Activated T-helper 1 cell treated with anti-CD3 and anti-CD28 coated beads, Interleukin-2, amount 50 U/mL, for 16 hours (primary cell): ENCODE measurements around the gene RBM44.
"Not testable (repeated sequence)": the region's sequence is repeated elsewhere in the genome, so short reads cannot be mapped to it uniquely, and the experiment has no call there.

Experiments
- DNase-seq, 2 donors: peaks; one replicate each; pipeline ENCODE4 v3.0.0-alpha.2; 2020; ENCODE audit warnings: low read depth in 1 of 2, low spot score in 1 of 2

Gene RBM44

DNA sequence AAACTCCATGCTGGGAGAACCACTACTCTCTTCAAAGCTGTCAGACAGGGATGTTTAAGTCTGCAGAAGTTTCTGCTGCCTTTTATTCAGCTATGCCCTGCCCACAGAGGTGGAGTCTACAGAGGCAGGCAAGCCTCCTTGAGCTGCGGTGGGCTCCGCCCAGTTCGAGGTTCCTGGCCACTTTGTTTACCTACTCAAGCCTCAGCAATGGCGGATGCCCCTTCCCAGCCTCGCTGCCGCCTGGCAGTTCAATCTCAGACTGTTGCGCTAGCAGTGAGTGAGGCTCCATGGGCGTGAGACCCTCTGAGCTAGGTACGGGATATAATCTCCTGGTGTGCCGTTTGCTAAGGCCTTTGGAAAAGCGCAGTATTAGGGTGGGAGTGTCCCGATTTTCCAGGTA lies 50.4 kb downstream of the RBM44 start:
- DNase-seq, result not testable (repeated sequence)

DNA sequence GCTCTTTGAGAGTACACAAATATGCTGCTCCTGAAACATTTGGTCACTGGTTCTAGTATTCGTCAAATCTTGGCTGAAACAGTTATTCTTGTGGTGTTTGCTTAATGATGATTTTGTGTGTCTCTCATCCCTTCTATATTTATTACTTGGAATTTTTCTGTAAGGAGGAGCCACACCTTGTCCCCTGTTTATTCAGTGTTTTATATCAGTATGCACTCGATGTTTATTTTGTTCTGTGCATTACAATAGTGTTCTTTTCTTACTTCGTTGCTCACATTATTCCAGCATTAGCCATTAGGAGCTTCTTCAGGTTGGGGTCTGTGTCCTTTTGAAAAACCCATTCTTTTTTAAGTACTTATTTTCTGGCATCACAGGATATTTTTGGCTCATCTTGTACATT lies 55.7 kb downstream of the RBM44 start:
- DNase-seq, result no peak

DNA sequence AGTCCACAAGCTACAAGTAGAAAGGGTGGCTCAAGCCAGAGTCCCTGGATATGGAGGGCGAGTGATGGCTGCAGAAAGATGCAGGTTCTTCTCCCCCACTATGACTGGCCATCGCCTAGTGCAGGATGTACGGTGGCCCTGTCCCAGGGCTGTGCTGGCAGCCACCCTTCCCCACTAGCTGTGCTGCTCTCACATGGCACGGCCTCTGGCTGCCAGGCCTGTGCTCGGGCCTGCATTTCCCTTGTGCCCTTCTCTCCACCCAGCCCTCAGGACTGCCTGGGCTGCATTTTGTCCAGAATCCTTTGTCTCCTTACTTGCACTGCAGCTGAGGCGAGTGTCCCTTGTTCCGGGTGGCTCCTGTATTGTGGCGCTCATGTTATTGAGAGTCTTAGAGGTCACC lies 59.2 kb downstream of the RBM44 start:
- DNase-seq, result no peak

DNA sequence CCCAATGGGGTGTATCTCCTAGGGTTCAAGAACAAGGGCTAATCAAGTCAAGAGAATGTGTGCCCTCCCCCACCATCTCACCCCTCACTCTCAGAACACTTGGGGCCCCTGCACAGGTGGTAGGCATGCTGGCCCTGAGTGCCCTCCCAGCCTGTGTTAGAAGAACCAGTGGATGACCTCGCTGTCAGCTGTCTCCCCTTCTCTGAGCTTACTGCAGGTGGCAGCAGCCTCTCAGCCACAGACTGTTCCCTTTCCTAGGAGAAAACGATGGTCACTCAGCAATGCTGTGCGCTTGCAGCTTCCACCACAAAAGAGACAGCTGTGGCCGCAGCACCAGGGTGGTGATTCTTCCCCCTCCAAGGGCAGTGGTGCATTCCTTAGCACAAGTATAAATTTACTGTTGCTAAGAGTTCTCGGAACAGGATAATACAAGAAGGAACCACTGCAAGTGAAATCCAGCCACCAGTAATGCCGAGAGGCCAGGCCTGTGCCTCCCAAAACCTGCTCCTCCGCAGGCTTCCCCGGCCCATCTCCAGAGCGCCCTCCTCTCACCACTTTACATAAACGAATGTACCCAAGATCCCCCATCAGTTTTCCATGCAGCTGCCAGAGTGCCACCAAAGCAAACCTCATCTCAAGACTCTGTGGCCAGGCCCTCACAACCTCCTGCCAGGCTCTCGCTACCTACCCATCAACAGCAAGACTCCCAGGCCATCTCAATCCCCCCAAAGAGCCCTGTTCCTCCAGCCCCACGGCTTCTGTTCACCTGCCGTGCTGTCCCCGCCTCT lies 59.9 kb downstream of the RBM44 start:
- no peak for DNase-seq

DNA sequence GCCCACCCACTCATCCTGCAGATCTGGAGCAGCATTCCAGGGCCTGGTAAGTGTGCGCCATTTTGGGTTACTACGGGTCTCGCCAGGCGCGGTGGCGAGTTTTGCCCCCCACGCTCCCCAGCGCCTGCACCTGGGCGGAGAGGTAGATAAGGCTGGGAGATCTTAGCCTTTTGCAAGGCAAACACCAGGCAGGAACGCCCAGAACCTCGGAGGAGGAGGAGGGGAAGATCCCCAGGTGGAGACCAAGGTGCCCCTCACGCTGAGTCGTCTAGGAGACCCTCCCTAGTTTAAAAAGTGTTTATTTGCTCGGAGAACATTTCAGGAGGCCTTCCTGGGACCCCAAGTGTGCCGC lies 60.5 kb downstream of the RBM44 start:
- DNase-seq, result no peak

DNA sequence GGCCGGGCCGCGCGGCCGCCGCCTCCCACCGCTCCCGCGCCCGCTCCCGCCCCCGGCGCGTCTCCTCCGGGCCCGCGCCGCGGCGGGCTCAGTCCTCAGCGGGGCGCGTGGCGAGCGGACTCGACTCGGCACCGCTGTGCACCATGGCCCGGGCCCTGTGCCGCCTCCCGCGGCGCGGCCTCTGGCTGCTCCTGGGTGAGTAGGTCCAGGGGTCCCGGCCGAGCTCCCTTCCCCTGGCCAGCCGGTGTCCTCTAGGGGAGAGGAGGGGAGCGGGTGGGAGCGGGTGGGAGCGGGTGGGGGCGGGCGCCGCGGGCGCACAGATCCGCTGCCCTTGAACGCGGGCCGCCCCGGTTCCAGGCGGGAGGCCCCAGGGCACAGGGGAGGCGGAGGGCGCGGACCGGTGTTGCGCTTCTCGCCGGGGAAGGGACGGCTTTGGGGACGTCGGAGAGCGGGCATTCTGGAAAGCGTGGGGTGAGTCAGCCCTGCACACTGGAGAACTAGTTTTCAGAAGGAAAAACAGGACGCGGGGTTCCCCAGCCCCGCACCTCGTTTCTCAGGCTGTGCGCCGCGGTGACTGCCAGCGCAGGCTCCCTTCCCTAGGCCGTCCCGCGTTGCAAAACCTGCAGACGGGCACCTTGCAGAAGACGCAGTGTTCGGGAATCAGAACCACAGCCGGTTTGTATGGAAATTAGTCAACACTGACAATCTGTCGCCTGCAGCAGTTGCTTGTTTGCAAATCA lies 61.1 kb downstream of the RBM44 start, which contains the start of gene RAMP1:
Gene RAMP1 (plus strand): TSS at position 91 of the 740 bp plus-strand sequence. CDS start 53 bp downstream, at position 144.
- DNase-seq, result no peak

DNA sequence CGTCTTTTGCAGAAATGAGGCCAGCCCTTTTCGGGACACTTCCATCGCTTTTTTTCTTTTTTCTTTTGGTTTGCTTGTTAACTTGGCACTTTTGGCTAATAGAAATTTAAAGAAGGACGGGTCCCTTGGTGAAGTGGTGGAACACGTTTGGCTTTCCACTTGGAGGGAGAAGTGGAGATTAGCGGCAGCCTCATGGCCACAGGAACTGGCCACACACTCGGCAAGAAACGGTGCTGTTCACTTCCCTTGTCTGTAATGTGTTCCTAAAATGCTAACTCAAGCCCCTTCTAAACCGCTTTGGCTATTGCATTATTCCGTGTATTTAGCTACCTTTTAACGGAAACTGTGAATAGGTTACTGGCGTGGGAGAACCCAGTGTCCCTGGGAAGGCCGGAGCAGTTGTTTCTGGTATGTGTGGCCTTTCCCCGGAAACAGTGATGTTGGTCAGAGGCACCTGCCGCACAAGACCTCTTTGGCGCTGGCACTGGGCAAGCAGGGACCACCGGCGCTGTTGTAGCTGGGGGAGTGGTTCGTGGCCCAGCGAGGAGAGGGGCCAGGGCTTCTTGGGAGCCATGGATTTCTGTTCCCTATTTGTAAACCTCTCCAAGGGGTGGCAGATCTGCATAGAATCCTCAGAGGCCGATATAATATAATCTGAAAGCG lies 61.8 kb downstream of the RBM44 start:
- DNase-seq, result no peak

DNA sequence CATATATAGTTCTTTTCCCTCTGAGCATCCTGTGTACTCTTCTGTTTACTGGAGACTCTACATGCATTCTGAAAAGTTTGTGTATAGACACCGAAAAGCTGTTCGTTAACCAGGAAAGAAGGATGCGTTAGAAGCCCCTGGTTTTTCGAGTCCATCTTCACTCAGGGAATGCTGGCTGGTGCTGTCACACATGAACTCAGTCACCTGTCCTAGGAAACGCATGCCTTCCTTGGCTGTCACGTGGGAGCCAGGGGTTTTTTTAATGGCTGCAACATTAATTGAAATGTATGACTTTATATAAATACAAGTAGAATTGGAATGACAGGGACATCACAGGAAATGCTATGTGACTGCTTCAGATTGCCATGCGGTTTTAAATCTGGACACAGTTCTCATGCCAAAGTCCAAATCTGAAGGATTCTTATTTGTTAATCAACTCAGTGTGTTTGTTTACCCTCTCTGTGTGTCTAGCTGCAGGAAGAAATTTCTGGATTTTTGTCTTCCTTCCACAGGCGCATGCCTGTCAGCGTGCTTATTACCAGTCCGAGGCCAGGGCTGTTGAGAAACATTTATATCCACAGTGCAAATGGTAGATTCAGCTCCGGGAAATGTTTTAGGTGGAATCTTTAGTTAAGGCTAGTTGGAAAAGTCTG lies 63.4 kb downstream of the RBM44 start:
- DNase-seq, result no peak

DNA sequence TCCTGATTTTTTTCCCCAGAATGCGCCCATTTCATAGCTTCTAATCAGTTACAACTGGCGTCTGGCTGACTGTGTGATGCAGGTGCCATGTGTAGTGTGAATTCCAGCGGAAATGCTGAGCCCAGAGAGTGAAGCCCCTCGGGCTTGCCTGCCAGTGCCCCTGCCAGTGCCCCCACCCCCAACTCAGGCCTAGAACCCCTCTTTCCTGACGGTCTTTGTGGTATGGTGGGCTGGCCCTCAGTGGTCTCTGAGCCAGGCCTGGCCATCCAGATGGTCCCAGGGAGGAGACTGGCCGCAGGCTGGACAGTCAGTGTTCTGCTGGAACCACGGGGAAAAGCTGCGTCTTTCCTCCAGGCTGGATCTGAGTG lies 63.9 kb downstream of the RBM44 start:
- DNase-seq, result no peak

DNA sequence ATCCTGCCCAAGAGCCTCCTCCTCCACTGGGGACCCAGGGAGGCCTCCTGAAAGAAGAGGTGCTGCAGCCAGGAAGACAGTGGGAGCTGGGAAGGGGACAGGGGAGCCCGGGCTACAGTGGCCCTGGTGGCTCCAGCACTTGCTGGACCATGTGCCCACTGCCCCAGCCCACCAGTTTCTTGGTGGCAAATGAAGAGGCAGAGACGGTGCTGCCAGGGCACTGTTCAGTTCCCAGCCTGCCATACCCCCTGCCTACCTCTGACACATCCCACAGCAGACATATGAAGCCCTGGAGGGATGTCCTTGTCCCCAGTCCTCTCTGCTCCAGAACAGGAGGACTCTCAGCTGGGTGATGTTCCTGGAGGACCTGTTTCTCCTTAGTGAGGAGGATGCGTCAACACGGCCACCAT lies 64.5 kb downstream of the RBM44 start:
- DNase-seq, result no peak

DNA sequence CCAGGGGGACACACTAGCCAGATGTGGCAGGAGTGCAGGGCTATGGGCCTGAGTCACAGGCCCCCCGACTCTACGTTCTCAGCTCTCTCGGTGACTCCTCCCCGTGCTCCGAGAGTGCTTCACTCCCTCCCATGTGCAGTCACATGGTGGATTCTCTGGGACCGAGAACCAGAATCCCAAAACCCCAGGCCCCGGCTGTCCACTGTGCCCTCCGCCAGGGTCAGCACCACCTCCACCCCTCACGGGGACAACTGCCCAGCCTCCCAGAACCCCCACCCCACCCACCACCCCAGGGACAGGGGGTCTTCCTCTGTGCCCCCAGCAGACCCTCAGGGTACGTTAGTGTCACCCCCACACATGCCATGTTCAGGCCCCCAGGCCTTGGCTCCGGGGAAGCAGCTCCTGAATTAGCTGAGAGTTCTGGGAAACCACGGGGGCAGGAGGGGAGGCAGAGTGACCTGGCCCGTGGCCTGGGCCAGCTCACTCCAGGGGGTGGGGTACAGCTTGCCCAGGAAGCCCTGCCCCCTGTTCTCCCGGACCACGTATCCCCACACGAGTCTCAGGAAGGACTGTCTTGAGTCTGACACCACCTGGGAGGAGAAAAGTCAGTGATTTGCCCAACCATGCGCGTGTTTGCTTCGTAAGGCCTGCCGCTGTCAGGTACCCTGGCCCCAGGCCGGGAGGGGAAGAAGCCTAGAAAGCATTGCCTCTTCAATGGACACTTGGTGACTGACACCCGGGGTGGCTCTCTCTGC lies 65.3 kb downstream of the RBM44 start:
- no peak for DNase-seq

DNA sequence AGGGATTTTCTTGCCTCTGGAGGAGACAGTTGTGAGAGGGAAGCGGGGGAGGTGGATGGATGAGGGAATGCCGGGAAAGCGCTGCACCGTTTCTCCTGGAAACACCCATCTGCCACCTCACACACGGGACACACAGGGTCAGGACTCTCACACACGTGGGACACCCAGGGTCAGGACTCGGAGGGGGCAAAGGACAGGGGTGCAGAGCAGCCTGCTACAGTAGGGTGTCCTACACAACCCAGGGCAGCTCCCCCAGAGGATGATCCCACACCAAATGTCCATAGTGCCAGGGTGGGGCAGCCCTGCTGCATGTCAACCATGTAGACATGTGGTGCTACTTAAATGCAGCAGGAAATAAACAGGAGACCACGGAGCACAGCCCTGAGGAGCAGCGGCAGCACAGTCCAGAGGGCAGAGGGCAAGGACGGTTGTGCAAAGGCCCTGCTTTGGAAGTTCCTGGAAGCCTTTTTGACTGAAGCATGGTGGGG lies 65.9 kb downstream of the RBM44 start:
- DNase-seq, result no peak

DNA sequence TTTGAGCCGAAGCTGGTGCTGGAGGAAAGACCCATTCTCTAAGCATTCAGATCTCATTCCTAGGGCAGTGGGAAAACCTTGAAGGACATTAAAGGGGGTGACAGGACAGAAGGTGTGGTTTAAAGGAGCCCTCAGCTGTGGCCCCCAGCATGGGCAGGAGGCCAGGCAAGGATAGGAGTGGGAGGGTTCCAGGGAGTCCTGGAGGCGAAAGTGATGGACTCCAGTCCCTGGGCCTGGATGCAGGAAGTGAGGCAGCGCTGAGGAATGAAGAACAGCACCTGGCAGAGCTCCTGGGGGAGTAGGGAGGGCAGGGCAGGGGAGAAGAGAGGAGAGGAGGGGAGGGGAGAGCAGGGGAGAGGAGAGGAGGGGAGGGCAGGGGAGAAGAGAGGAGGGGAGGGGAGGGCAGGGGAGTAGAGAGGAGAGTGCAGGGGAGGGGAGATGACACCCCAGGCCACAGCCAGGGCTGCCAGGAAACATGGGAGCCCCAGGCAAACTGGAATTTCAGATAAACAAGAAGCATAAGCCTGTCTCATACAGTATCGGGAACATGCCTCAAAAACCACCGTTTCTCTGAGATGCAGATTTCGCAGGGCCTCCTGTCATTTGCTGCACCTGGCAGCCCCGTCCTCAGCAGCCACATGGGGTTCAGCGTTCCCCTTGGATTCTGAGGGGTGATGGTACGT lies 66.5 kb downstream of the RBM44 start:
- DNase-seq, result no peak

DNA sequence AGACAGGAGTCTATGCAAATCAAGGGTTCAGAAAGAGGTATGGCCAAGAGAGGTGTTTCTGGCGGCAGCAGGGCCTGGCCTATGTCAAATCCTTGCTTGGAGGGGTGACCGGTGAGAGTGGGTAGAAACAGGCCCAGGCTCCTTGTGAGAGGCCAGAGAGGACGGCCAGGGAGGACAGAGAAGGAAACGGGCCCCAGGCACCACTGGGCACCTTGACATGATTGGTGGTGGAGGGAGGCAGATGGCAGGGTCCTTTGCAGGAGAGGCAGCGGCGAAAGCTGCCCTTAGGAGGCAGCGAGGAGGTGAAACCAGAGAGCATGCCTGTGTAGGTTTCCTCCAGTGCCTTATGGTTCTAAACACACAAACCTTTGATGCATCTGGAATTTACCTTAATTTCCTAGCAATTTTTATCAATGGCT lies 67.1 kb downstream of the RBM44 start:
- DNase-seq, result no peak

DNA sequence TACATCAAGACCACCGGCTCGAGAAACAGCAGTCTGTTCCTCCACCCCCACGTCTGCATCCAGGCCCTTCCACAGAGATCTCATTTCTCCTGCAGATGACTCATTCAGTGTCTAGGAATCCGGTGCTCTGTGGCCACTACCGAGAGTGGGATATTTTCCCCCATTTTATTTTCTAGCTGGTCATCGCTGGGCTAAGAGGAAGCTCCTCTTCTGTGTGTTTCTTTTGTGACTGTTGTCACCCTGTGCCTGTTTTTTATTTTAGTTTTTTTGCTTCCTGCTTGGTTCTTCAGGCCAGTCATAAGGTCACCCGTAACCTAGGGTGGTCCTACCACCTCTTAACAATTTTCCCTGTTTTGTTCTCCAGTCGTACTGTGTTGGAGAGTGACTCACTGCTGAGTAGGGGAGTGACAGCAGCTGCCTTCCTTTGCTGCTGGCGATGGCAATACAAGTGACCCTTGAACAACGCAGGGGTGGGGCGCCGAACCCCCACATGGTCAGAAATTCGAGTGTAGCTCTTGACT lies 67.6 kb downstream of the RBM44 start:
- no peak for DNase-seq

DNA sequence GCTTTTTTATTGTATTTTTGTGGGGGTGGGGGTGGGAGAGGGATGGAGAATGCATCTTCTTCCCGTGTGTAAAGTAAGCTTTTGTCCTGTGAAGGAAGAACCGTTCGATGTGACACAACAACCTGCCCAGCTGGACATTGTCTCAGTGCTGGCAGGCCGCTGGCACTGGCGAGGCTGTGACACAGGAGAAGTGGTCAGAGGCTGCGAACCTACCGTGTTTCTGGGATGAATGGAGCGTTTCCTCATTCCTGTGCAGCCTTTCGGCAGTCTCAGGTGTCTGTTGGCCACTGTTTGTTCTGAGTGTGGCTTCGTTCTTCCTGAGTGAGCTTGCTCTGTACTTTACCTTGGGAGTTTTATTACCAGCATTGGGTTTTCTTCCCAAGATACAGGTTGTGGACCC lies 68.9 kb downstream of the RBM44 start:
- DNase-seq, result no peak

DNA sequence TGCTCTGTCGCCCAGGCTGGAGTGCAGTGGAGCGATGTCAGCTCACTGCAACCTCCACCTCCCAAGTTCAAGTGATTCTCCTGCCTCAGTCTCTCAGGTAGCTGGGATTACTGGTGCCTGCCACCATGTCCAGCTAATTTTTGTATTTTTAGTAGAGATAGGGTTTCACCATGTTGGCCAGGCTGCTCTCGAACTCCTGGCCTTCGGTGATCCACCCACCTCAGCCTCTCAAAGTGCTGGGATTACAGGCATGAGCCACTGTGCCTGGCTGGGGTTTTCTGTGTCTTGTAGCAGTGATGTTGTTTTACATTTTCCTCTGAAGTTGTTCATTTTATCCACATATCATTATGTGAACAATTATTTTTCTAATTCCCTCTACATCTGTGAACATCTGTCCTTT lies 69.5 kb downstream of the RBM44 start:
- not testable (repeated sequence) for DNase-seq

DNA sequence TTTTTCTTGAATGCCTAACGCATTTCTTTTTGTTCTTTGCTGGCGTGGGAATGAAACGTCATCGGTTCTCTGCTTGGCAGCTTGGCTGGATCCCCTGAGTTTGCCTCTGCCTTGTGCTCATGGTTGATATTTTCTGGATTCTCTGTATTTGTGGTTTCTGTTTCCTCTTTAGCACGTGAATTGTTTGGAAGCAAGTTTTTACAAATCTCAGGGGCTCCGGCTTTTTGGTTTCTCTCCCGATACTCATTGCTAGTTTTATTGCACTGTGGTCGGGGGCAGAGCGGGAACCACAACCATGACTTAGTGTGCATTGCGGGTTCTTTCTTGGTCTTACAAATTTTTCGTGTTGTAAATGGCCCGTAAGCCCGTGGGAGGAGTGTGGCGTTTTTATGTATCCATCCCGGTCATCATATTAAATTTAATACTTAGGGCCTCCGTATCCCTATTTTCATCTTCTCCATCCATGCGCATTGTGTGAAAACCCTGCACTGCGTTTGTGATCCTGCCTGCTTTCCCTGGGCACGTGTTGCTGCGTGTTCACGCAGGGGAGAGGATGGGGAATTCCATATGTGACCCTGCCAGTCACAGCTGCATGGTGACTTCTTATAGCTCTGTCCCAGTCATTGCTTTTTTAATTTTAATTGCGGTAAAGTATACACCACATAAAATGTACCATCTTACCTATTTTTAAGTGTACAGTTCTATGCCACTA lies 70.2 kb downstream of the RBM44 start:
- no peak for DNase-seq

DNA sequence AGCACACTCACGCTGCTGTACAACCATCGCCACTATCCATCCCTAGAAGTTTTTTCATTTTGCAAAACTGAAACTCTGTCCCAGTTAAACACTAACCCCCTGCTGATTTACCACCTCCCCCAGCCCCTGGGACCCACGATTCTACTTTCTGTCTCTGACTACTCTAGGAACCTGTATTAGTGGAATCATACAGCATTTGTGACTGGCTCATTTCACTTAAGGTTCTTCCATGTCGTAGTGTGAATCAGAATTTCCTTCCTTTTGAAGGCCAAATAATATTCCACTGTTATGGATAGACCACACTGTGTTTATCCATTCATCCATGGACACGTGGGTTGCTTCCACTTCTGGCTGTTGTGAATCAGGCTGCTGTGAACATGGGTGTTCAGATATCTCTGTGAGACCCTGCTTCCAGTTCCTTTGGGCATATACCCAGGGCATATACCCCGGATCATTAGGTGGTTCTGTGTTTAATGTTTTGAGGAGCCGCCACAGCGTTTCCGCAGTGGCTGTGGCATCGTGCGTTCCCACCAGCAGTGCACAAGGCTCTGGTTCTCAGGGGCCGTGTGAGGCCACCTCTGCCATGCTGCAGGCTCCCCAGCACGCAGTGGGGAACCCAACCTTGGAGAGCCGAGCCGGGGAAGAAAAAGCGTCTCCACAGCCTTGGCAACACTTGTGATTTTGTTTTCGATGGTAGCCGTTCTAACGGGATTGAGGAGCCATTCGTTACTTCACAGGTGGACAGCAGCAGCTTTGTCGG lies 70.9 kb downstream of the RBM44 start:
- DNase-seq, result no peak
